Testis (tissue), 2 donors: ENCODE data around the gene FAM193A.

Experiments used
- POLR2A ChIP-seq: fragments of 450-650 bp; IDR thresholded peaks from one replicate; pipeline ENCODE4 v1.6.1; 2017; ENCODE audit warnings: antibody characterized with exemption, mild to moderate bottlenecking, moderate library complexity
- TF ChIP-seq, protein P1 (sequence below), 3 experiments: fragments of 450-650 bp in 2 of 3; fragments of 200-600 bp in 1 of 3; sonication (generic) in 1 of 3; IDR thresholded peaks; one replicate each; pipeline ENCODE4 v1.5.1; 2016 to 2019; ENCODE audit warnings: antibody characterized with exemption in 3 of 3, mild to moderate bottlenecking in 2 of 3, moderate library complexity in 1 of 3

DNA sequence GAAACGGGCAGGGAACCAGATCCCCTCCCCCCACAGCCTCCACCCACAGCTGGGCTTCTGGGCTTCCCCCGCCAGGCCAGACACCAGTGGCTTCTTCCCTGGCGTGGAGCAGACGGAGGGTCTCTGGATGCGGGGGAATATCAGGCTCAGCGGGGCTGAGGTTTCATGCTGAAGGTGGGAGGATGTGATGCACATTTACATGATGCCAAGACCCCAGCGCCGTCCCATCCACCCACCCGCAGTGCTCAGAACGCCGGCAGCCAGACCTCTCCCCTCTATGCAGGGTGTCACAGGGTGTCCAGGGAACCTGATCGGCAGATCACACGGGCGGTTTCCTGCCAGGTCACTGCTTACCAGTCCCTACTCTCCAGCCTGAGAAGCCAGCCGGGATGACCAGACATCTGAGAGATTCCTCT is 232.5 kb downstream of the FAM193A start:
- TF ChIP-seq, protein P1, sequence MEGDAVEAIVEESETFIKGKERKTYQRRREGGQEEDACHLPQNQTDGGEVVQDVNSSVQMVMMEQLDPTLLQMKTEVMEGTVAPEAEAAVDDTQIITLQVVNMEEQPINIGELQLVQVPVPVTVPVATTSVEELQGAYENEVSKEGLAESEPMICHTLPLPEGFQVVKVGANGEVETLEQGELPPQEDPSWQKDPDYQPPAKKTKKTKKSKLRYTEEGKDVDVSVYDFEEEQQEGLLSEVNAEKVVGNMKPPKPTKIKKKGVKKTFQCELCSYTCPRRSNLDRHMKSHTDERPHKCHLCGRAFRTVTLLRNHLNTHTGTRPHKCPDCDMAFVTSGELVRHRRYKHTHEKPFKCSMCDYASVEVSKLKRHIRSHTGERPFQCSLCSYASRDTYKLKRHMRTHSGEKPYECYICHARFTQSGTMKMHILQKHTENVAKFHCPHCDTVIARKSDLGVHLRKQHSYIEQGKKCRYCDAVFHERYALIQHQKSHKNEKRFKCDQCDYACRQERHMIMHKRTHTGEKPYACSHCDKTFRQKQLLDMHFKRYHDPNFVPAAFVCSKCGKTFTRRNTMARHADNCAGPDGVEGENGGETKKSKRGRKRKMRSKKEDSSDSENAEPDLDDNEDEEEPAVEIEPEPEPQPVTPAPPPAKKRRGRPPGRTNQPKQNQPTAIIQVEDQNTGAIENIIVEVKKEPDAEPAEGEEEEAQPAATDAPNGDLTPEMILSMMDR (IDR thresholded peaks at IDR 0.05), result no peak
- TF ChIP-seq POLR2A, result no peak
